HG03575 (cell line): Measurements from ENCODE around the gene DYNC1H1.

Experiments used
- ATAC-seq: cut with Tn5 transposase; IDR thresholded peaks from one replicate; pipeline ENCODE4 v1.9.1; 2021; ENCODE audit not compliant: unreplicated experiment, insufficient number of reproducible peaks, low FRiP score; ENCODE audit errors: extremely low read depth

DYNC1H1 gene

DNA sequence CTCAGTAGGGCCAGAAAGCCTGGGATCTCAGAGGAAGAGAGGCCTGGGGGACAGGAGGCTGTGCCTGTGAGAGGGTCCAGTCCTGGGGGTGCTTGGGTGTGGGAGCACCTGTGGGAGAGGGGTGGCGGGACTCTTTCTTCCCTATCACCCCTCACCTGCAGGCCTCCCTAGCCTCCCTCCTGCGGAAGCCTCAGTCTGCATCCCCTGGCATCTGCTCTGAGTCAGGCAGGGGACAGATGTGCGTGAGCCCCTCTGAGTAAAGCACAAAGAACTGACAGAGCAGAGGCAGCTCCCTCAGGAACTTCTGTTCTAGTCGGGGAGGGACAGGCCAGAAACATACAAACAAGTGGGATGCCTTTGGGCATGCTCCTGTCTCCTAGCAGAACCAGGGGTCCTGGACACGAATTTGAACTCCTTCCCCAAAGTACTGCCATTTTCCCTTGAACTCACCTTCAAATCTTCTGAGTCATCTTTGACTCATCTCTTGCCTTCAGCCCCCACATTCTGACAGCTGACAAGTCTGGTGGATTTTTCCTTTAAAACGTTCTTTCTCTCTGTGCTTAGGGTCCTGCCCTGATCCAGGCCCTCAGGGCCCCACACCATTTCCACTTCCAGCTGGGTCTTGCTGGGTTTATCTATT, 131.0 kb downstream of the DYNC1H1 start:
- no peak for ATAC-seq

- no peak for ATAC-seq
Observed at GRCh38 chr14:102095871-102096568, 131.6 kb downstream of the DYNC1H1 start.

GRCh38 chr14:102096569-102097188, 132.3 kb downstream of the DYNC1H1 start:
- no peak for ATAC-seq

- no peak for ATAC-seq
Observed at GRCh38 chr14:102097441-102098135, 133.2 kb downstream of the DYNC1H1 start.

GRCh38 chr14:102103062-102103695, 138.8 kb downstream of the DYNC1H1 start:
- ATAC-seq, result no peak

GRCh38 chr14:102105369-102105768, 141.0 kb downstream of the DYNC1H1 start:
- ATAC-seq, result no peak
